EL (cell line): ENCODE measurements around the gene BAG2.

Experiments
- DNase-seq: peaks from one replicate; pipeline ENCODE4 v3.0.0-alpha.2; 2016

Gene BAG2

DNA sequence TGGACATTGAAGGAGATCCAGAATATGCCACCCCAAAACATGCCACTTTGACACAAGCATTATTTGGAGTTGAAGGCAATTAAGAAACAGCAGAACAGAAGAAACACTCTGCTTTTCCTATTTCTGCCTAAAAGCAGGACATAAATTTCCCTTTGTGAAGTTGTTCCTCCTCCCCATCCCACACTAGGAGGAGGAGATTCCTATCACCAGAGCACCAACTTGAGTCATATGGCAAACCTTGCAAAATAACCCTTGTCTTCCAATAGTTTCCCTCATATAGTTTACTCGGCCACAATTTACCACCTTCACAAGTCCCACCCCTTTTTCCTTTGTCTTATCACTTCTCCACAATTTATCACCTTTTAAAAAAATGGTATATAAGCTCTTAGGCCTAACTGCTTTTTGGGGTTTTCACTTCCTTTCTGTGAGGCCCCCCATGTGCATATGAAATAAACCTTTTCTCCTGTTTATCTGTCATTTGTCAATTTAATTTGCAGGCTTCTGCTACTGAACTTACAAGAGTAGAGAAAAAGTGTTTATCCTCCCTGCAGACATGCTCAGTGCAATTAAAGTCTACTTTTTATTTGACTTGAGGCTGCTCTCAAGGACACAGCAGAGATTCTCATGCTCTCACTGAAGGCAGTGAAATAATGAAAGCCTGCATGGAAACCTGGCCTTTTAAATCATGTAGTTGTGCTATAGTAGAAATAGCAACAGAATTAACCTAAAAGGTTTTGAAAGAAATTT lies 52.8 kb downstream of the BAG2 start:
- DNase-seq, result peak; percentile 45

DNA sequence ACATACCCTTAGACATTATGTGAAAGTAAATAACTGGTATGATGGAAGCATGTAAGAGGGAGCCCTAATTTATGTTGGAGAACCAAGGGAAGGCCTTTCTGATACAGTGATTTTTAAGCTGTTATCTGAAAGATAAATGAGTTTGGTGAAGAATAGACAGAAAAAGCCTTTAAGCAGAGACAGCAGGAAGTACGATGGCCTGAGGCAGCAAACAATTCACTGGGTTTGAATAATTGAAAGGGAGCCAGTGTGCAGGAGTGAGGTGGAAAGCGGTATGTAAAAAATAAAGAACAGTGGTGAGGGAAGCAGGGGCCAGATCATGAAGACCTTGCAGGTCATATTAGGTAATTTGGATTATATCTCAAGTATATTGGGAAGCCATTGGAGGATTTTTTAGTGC lies 54.1 kb downstream of the BAG2 start:
- DNase-seq, result peak; percentile 14
